Globus pallidus (tissue), 1 donor: ENCODE results near the gene CA12.
"Not testable (repeated sequence)": the region's sequence is repeated elsewhere in the genome, so short reads cannot be mapped to it uniquely, and the experiment has no call there.

Experiments used
- DNase-seq: peaks from one replicate; pipeline ENCODE4 v3.0.0-alpha.2; 2015; ENCODE audit warnings: low spot score

Gene CA12

DNA sequence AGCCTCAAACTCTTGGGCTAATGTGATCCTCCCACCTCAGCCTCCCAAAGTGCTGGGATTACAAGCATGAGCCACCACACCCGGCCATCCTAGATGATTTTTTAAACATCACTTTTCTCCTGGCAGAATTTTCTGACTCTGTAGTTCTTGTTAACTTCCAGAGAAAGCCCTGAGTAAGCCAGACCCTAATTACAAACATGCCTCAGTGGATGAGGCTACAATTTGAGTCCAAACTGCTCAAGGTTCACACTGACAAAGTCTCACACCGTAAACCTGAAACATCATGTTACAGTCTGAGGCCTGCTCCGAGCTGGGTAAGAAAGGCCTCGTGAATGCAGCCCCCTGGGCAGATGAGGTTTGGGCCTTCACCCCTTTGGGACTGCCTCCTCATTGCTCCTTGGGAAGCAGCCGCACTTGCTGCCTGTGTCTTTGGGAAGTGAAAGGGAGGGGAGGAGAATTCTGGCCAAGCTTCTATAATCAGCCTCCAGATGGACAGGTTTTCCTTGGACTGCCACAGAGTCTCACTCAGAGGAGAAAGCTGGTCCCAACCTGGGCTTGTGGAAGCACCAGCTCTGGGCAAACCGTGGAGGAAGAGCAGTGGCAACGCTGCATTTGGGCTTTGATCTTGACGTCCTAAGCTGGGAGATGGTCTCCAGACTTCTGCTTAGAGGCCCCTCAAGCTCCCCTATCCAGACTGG lies 46.0 kb downstream of the CA12 start:
- DNase-seq: no peak

DNA sequence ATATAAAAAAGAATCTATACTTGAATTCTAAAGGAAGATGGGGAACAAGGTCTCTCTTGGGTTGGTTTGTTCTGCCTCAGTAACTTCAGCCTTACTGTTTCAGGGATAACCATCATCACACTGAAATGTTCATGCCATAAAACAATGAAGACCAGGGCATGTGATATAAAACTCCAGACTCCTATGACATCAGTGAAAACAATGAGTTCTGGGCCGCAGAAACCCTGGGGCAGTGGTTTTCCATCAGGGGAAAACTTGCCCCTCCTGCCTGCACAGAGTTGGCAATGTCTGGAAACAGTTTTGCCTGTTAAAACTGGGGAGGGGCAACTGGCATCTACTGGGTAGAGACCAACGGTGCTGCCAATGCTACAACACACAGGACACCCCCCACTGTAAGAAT lies 46.8 kb downstream of the CA12 start:
- DNase-seq: no peak

DNA sequence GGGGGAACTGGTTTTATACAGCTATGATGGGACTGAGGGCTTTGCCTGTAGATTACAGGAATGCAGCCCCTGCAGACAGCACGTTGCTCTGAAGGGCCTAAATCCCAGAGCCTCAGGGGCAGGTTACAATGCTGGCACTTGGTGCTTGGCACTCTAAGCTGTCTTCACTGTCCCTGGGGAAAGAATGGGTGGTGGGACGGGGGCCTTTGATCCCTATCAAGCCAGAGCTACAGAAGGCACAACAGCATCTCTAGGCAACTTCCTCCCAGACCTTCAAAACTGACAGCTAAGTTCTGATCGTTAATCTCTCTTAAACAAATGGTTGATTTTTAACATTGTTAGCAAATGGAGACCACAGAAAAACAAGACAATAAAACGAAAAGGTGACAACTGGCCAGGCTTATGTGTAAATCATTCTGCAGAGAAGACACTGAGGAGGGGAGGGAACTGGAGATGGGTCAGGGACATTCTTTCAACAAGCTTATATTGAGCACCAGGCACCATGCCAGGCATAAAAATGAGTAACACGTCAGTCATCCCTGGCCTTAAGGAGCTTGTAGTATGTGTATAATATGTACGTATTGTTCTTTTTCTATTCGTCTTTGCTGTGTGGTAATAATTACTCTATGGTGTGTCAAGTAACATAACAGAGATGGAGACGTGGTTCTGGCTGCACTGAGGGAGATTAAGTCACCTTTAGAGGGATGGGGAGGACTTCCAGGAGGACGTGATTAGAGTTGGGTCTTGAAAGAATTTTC lies 49.1 kb downstream of the CA12 start:
- DNase-seq: no peak

DNA sequence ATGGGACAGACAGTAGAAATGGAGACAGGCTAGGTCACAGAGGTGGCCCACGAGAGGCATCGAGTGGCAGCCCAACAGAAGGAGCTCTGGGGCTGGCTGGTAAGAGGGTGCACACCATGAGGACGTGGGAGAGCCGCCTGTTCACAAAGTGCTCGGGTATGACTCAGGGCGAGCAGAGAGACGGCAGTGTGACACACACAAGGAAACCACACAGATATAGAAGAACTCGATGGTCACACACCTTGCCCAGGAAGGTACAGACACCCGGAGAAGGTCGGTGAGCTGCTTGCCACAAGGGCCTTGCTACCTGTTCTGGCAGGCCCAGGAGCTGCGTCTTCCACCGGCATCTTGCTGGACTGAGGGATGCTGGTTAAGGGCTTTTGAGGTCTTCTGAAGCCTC lies 50.2 kb downstream of the CA12 start:
- DNase-seq: no peak

DNA sequence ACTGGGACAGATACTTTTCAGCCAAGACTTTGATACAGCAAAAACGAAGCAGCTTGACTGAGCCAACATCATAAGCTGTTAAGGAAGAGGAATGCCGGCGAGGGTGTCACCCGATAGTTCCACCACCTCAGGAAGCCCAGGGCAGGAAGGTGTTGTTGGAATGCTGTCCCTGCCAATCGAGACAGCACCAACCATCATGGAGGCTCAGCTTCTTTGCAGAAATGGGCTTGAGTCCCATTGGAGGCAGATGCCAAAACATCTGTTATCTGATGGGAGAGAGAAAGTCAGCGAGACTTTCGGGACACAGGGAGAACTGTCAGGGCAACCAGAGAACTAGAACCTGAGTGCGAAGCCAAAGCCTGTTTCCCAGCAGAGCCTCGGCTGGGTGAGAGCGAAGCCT lies 50.7 kb downstream of the CA12 start:
- no peak for DNase-seq

DNA sequence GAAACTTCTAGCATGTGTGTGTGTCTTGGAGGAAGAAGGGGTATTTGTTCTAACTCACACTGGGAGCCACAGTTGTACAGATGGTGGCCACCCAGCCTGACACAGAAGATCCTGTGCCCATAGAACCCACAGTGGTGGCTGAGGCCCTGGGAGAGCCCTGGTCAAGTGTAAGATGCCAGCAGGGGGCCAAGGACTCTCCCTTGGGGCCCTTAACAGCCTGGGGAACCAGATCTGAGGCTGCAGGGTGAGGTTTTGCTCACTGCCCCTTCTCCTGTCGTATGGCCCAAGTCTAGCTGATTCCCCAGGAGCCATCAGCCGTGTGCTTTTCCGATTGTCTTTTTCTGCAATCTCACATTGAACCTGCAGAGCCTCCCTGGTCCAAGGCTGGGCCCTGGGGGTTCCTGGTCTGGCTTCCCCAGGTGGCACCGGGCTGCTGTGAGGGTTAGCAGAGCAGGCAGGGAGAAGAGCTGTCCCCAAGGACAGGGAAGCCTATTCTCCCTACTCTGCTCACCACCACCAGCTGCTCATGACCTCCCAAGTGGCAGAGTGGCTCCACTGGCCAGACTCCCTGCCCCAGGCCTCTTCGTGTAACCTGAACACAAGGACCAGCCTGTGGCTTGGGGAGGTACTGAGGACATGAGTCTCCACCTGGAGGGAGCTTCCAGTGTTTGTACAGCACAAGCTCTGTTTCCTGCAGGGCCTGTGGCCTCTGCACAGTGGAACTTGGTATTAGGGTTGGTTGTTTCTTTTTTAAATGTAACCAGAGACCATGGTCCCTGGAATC lies 51.9 kb downstream of the CA12 start:
- no peak for DNase-seq

DNA sequence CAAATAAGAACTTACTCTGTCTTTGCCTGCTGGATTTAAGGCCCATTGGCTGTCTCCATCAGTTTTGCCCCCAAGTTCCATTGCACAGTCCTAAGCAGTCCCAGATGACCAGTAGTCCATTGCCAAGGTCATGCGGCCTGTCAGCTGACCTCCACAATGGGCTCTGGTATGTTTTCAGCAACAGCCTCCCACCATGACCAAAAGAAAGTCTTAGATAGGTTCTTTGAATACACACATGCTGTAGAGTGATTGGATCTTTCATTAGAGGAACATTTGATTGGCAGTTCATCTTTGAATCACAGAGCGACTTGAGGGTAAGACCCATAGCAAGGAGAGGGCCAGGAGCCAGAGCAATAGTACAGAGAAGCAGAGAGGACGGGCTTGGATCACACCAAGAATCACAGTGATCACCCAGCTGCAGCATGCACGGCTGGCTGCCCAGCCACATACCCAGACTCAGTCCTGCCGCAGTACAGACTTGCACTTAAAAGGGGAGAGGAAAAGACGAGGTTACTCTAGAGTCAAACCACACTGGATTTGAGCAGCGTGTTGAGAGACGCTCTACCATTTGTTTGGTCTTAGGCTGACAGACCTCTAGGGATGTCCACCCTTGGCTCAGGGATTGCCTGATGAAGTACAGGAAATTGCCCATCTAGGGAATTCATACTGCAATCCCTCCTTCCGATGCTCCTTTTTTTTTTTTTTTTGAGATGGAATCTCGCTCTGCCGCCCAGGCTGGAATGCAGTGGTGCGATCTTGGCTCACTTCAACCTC lies 53.8 kb downstream of the CA12 start:
- DNase-seq: no peak

DNA sequence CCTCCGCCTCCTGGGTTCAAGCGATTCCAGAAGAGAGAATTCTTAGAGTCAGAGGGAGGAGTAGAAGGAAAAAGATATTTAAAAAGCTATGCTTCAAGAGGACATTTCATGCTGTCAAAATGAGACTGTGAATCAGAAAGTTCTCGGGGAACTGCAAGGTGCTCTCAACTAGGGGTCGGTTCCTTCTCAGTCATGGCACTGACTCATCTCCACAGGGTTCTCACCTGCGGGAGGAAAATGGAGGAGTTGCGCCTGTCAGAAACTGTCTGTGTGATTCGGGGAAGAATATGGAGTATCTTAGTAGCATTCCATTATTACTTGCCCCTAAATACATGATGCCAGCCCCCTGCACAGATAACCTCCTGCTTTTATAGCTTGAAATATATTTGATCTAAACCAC lies 56.9 kb downstream of the CA12 start:
- DNase-seq: no peak

DNA sequence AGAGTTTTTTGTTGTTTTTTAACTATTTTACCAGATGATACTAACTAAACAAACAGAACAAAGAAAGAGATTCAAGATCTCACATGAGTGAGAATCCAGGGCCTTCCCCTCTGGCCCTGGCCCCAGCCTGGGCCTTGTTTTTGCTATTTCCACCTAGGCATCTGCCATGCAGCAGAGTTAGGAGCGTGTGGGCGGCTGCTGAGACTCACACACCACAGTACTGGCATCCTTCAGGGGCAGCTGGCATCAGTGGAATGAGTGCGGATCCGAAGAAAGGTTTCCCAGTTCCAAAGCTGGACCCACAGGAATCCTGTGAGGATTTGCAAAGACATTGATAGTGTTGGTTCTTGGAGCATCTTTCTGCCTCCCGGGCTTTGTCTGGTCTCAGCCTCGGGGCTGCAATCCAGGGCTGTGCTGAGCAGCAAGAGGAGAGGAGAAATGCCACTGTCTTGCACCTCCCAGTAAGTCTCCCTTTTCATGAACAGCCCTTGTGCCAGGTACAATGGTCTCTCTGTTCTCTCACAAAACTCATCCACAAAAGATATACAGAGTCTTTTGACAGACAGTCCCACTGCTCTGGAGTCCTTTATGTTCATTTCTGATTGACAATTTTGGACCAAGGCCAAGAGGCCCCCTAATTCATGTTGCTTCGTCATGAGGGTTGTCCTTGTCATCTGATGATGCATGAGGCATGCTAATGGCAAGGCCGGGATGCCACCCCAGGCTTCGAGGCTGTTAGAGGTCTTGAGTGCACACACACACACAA lies 57.7 kb downstream of the CA12 start:
- peak; percentile 24 for DNase-seq

DNA sequence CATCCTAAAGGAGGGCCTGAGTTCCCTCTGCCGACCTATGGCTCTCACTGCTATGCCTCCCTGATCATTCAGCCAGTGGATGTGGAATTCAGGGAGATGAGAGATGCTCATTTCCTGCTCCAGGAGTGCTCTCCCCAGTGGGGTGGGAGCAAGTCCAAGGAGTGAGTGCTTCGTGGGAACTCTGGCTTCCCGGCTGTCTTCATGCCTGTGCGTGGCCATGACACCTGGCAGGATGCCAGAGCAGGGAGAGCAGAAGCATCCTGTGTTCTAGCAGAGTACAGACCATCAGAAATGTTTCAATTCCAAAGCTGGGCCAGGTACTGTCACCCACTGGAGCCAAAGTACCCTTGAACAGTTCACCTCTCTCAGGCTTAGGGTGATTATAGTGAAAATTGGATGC lies 59.1 kb downstream of the CA12 start:
- no peak for DNase-seq

DNA sequence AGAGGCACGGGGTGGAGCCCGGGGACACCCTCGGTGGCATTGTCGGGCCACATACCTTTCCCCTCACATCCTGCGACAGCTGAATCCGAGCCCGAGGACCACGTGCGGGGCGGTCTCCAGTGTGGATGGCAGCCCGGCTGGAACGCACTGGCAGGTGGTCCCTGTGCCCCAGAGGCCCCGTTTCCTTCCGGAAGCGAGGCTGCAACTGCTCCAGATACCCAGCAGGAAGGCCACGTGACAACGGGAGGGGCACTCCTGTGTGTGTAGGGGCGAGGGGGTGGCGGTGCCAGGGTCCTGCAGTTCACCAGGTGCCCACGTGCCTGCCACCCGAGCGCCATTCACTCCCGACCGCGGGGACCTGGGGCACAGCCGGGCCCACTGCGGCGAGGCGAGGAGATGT lies 60.2 kb downstream of the CA12 start:
- no peak for DNase-seq

DNA sequence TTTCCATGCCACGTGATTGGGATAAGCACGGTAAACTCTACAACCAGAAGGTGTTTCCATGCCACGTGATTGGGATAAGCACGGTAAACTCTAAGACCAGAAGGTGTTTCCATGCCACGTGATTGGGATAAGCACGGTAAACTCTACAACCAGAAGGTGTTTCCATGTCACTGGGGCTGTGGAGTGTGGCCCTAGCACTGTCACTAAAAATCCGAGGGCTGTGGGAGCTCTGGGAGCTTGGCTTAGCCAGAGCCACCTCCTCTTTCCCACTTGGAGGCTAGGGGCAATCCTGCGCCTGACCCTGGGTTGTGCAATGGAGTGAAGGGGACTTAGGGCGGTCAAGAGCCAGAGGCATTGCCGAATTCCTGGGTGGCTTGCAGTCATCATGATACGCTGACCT lies 60.7 kb downstream of the CA12 start:
- DNase-seq: not testable (repeated sequence)

DNA sequence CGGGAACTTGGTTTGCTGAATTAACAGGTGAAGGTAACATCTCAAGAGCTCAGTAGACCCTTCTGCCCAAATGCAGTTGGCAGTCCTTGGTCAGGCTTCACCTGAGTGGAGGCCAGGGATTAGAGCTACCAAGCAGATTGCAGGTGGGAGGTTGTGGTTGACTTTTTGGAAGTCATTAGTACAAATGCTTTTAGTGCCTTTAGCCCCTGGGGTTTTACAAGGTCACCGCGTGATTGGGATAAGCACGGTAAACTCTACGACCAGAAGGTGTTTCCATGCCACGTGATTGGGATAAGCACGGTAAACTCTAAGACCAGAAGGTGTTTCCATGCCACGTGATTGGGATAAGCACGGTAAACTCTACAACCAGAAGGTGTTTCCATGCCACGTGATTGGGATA lies 61.2 kb downstream of the CA12 start:
- DNase-seq: not testable (repeated sequence)

DNA sequence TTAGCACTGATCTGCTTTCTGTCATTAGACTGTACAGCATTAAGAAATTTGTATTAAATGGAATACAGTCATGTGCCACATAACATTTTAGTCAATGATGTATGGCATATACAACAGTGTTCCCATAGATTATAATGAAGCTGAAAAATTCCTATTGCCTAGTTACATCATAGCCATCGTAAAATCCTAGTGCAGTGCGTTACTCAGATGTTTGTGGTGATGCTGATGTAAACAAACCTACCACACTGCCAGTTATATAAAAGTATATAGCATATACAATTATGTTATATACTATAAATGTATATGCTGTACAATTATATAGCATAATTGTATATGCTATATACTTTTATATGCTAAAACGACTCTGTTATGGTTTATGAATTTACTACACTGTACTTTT lies 62.6 kb downstream of the CA12 start:
- no peak for DNase-seq

DNA sequence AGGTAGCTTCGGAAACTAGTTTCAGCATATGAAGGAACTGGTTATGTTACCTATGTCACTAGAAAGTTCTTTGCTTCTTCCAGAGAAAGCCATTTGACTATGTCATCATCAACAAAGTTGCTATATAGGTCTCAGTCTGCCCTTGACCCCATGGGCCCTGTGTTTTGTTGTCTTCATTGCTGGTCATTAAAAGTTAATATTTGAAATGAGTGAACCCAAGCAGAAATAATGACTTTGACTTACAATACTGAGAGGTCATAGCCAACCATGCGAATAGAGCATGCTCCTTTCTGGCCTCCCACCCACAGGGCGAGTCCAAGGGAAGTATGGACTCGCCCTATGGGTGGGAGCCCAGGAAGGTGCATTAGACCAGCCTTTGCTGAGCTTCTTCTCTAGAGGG lies 63.3 kb downstream of the CA12 start:
- no peak for DNase-seq

DNA sequence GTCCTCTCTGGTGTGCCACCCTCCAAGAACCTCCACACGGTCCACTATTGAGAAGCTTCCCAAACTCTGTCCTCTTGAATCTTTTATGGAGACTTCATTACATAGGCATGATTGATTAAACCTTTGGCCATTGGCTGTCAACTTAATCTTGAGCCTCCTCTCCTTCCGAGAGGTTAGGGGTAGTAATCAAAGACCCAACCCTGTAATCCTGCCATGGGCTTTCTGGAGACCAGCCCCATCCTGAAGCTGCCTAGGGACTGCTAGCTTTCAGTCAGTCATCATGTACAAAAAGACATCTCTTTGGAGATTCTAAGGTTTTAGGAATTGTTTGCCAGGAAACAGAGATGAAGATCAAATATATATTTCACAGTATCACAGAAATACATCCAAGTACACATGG lies 67.2 kb downstream of the CA12 start:
- DNase-seq: no peak

DNA sequence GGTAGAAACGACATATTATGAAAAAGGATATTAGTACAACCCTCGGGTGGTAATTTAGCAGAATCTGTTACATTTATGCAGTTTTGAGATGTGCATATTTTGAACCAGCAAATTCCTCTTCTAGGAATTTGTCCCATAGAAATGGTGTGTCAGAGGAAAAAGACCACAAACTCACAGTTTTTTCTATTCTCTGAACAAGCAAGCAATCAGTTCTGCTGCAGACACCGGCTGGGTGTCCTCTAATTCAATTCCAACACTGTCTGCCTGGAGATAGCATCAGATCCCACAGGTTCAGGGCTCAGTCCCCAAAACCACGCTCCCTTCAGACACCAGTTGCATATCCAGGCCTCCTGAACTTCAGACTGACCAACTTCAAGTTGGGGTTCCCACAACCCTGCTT lies 67.8 kb downstream of the CA12 start:
- no peak for DNase-seq

DNA sequence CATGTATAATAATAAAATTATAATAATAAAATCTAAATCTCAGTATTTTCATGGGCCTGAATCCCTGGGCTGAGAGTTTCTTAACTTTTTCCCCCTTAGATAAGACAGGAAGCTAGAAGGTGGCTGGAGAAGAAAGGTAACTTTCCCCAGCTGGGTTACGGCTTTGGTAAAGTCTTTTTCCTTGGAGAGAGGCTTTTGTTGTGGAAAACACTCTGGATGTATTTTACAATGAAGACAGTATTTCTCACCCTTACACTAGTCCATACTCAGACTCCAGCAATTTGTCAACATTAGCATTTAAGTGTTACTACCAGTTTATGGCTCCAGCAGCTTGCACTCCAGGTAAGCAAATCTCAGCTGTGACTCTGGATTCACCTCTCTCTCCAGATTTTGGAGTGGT lies 69.4 kb downstream of the CA12 start:
- DNase-seq: no peak

DNA sequence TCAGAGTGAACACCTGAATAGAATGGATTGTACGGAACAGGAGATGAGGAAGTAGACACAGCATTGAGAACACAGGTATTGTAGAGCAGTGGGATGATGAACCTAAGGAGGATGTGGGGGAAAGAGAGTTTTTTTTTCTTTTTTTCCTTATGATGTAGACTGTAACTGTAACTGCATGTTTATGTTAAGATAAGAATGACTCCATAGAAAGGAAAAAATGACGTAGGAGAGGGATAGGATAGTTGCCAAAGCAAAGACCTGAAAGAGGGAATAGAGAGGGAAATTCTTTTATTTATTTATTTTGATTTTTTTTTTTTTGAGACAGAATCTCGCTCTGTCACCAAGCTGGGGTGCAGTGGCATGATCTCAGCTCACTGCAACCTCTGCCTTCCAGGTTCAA lies 71.0 kb downstream of the CA12 start:
- DNase-seq: no peak

DNA sequence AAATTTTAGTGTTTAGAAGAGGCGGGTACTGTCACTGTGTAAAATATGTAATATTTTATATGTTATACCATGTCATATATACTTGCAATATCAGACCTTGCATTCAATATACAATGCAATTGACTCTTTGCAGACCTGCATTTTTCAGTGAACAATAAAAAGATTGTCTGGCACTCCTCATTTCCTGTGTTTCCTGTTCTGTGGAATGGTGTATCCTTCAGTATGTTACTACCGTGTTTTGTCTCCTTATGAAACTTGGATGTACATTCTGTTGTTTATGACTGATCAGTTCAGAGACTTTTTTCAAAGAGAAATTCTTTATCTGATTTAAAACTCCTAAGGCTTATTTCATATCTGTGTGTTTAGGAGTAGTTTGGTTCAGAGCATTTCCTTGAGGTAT lies 72.7 kb downstream of the CA12 start:
- no peak for DNase-seq

DNA sequence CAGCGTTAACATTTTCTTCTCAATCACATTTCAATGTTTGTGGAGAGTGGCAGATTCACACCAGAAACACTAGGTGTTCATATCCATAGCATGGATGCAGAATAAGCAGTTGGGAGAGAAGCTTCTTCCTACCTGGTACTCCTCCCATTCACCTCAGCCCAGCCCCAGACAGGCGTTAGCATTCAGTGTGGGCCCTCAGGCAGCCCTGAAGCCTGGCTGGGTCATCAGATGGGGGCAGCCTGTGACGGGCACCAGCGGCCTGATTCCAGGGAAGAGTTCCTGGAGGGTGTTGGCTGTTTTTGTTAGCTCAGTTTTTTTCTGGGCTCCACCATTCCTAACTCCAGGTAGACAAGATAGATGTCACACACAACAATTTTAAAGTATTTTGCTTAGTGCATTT lies 73.2 kb downstream of the CA12 start:
- DNase-seq: no peak
